GM12878 (cell line): Measurements from ENCODE around the gene CNTN6. TPM values are rescaled to one million over a fixed set of nuclear protein-coding genes. Genes with fewer than 3 reads are reported as not detected.

ENCODE experiments used
- CBX3 ChIP-seq: fragments of 200-600 bp; sonication (generic); IDR thresholded peaks from 2 replicates; pipeline ENCODE4 v1.6.1; 2016; ENCODE audit warnings: low read depth, borderline replicate concordance
- HCFC1 ChIP-seq: fragments of 150-350 bp; IDR thresholded peaks from 2 replicates; pipeline ENCODE4 v1.6.1; 2014; ENCODE audit warnings: low read length
- KAT2A ChIP-seq: conservative IDR thresholded peaks from 2 replicates; pipeline ENCODE4 v1.6.1; 2011; ENCODE audit warnings: low read depth, low read length; ENCODE audit not compliant: control insufficient read depth
- MTA3 ChIP-seq: IDR thresholded peaks from 2 replicates; pipeline ENCODE4 v1.6.1; 2012; ENCODE audit warnings: low read length, inconsistent platforms, borderline replicate concordance
- SUPT20H ChIP-seq: IDR thresholded peaks from 2 replicates; pipeline ENCODE4 v1.6.1; 2011; ENCODE audit warnings: low read depth, mild to moderate bottlenecking, low read length, moderate library complexity, borderline replicate concordance; ENCODE audit not compliant: control insufficient read depth
- ZNF24 ChIP-seq: fragments of 450-650 bp; IDR thresholded peaks from 2 replicates; pipeline ENCODE4 v1.6.1; 2017; ENCODE audit warnings: antibody characterized with exemption, mild to moderate bottlenecking
- polyA plus RNA-seq, 11 experiments: library from polyadenylated mRNA; depleted of rRNA in 4 of 11; unstranded in 6 of 11; stranded (reverse) in 5 of 11; fragments of >200 nt; fragmentation: Nextera tagmentation in 4 of 11; fragmentation: Illumina TruSeq in 1 of 11; extraction: Ambion mirVana in 4 of 11; extraction: Trizol in 1 of 11; gene quantifications; 1 replicate in 1 of 11; 2 replicates in 10 of 11; pipeline versions ENCODE4 v1.2.1 to v1.2.3, GENCODE V29; 2011 to 2016; ENCODE audit warnings: inconsistent platforms in 2 of 11, missing spikeins in 2 of 11, low read depth in 1 of 11
- total RNA-seq, 4 experiments: library from RNA; depleted of rRNA in 3 of 4; stranded (reverse); fragments of >200 nt in 3 of 4; fragmentation: Illumina TruSeq in 1 of 4; extraction: Trizol in 1 of 4; gene quantifications; 2 replicates each; pipeline versions ENCODE4 v1.2.1 to v1.2.3, GENCODE V29; 2013 to 2021
- TF ChIP-seq, protein P1 (sequence below): fragments of 450-650 bp; IDR thresholded peaks from 2 replicates; pipeline ENCODE4 v1.6.1; 2017; ENCODE audit warnings: antibody characterized with exemption, mild to moderate bottlenecking, moderate library complexity
- TF ChIP-seq, protein P2 (sequence below): fragments of 450-650 bp; IDR thresholded peaks from 2 replicates; pipeline ENCODE4 v1.6.1; 2016; ENCODE audit warnings: mild to moderate bottlenecking, moderate library complexity, borderline replicate concordance

The CNTN6 gene
- total and polyA plus RNA-seq, 10 of the 15 experiments (the other 5 are each of a cell fraction or from before 2014, with no cell fraction given), result not detected

DNA sequence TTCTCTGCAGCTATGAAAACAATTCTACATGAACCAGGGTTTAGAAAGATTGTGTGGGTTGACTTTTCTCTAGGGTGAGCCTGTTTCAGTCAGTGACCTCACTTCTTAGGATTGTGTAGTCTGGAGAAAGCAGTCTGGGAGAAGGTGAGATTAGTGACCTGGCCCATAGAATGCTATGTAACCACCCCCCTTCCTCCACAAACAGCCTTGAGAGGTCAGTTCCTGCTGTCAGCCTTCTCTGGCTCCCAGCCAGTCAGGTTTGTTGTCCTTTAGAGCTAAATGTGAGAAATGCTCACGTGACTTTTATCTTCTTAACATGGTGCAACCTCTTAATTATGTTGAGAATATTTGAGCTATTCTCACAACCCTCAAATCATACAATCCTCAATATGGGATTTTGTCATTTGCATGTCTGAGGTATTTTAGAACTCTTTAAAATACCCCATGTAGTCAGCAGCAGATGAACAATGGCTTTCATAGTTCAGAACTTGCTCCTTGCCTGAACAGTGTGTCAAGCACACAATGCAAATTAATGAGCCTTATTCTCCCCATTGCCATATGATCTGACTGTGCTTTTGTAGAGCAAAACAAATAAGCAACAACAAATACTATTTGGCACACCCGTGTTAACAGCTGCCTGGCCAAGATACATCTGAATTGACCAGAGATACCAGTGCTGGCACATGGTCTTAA lies 311.6 kb downstream of the CNTN6 start (continued):
- TF ChIP-seq, protein P1, sequence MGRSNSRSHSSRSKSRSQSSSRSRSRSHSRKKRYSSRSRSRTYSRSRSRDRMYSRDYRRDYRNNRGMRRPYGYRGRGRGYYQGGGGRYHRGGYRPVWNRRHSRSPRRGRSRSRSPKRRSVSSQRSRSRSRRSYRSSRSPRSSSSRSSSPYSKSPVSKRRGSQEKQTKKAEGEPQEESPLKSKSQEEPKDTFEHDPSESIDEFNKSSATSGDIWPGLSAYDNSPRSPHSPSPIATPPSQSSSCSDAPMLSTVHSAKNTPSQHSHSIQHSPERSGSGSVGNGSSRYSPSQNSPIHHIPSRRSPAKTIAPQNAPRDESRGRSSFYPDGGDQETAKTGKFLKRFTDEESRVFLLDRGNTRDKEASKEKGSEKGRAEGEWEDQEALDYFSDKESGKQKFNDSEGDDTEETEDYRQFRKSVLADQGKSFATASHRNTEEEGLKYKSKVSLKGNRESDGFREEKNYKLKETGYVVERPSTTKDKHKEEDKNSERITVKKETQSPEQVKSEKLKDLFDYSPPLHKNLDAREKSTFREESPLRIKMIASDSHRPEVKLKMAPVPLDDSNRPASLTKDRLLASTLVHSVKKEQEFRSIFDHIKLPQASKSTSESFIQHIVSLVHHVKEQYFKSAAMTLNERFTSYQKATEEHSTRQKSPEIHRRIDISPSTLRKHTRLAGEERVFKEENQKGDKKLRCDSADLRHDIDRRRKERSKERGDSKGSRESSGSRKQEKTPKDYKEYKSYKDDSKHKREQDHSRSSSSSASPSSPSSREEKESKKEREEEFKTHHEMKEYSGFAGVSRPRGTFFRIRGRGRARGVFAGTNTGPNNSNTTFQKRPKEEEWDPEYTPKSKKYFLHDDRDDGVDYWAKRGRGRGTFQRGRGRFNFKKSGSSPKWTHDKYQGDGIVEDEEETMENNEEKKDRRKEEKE, result no peak
- TF ChIP-seq HCFC1, result no peak
- no peak for TF ChIP-seq ZNF24
- TF ChIP-seq, protein P2, sequence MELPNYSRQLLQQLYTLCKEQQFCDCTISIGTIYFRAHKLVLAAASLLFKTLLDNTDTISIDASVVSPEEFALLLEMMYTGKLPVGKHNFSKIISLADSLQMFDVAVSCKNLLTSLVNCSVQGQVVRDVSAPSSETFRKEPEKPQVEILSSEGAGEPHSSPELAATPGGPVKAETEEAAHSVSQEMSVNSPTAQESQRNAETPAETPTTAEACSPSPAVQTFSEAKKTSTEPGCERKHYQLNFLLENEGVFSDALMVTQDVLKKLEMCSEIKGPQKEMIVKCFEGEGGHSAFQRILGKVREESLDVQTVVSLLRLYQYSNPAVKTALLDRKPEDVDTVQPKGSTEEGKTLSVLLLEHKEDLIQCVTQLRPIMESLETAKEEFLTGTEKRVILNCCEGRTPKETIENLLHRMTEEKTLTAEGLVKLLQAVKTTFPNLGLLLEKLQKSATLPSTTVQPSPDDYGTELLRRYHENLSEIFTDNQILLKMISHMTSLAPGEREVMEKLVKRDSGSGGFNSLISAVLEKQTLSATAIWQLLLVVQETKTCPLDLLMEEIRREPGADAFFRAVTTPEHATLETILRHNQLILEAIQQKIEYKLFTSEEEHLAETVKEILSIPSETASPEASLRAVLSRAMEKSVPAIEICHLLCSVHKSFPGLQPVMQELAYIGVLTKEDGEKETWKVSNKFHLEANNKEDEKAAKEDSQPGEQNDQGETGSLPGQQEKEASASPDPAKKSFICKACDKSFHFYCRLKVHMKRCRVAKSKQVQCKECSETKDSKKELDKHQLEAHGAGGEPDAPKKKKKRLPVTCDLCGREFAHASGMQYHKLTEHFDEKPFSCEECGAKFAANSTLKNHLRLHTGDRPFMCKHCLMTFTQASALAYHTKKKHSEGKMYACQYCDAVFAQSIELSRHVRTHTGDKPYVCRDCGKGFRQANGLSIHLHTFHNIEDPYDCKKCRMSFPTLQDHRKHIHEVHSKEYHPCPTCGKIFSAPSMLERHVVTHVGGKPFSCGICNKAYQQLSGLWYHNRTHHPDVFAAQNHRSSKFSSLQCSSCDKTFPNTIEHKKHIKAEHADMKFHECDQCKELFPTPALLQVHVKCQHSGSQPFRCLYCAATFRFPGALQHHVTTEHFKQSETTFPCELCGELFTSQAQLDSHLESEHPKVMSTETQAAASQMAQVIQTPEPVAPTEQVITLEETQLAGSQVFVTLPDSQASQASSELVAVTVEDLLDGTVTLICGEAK, result no peak
- TF ChIP-seq MTA3, result no peak
- TF ChIP-seq CBX3, result no peak
- no peak for TF ChIP-seq KAT2A
- no peak for TF ChIP-seq SUPT20H
